Measurements from ENCODE around the gene MANSC4. TPM values are rescaled to one million over a fixed set of nuclear protein-coding genes. Genes with fewer than 3 reads are reported as not detected.

MANSC4 gene
- total and polyA plus RNA-seq, 9 of the 15 experiments (the other 6 are each of a cell fraction or from before 2014, with no cell fraction given) = not detected

GRCh38 chr12:27751386-27752047 lies 28.5 kb downstream of the MANSC4 start (continued):
- TF ChIP-seq PRDM10 (IDR thresholded peaks at IDR 0.05; ENCODE audit: partially characterized antibody) = peak; percentile 85
- no peak for TF ChIP-seq CREB5 (CRISPR knock-in tag; IDR thresholded peaks at IDR 0.05)
- no peak for TF ChIP-seq KAT7 (CRISPR knock-in tag; IDR thresholded peaks at IDR 0.05; ENCODE audit: borderline replicate concordance)
- TF ChIP-seq CBFA2T3 (IDR thresholded peaks at IDR 0.05) = peak; percentile 18; the same call in 1 of the 2 replicates
- no peak for TF ChIP-seq RBM22 (IDR thresholded peaks at IDR 0.05; ENCODE audit: low read depth, low read length, poor library complexity, severe bottlenecking)
- TF ChIP-seq PYGO2 (tag; IDR thresholded peaks at IDR 0.05) = no peak

All from K562 (cell line).